HEK293 (cell line): ENCODE measurements around the gene SLC17A3.

Source experiments
- CTCF ChIA-PET: fragments of 350-600 bp; formaldehyde crosslinking; extraction: SDS; loops from one replicate; lab custom pipeline; 2021; ENCODE audit warnings: antibody characterized with exemption; lab: Yijun Ruan, JAX
- POLR2A ChIA-PET: fragments of 300-600 bp; formaldehyde crosslinking; extraction: SDS; loops from one replicate; lab custom pipeline; 2020; ENCODE audit warnings: antibody characterized with exemption, inconsistent platforms; lab: Yijun Ruan, JAX
- H3K27ac ChIP-seq: fragments of 200-500 bp; sonication (Bioruptor generic); 2 replicates; pipeline ENCODE4 v1.5.1; 2014; ENCODE audit warnings: low read depth, low read length, control low read depth, inconsistent platforms; ENCODE audit errors: extremely low read depth
- H3K36me3 ChIP-seq, 2 experiments: fragments of 200-500 bp in 1 of 2; sonication (Bioruptor generic) in 1 of 2; 1 replicate in 1 of 2; 2 replicates in 1 of 2; pipeline ENCODE4 v1.5.1; 2014 to 2017; ENCODE audit warnings: inconsistent platforms in 2 of 2, low read length in 2 of 2; ENCODE audit not compliant: control insufficient read depth in 2 of 2, insufficient read depth in 1 of 2
- H3K4me1 ChIP-seq: fragments of 200-500 bp; sonication (Bioruptor generic); 2 replicates; pipeline ENCODE4 v1.5.1; 2014; ENCODE audit warnings: mild to moderate bottlenecking, low read length, inconsistent platforms; ENCODE audit not compliant: control insufficient read depth, insufficient read depth
- H3K4me3 ChIP-seq: 2 replicates; pipeline ENCODE4 v1.5.1; 2011; ENCODE audit warnings: low read depth, mild to moderate bottlenecking, control low read depth, low read length, moderate library complexity
- H3K9me3 ChIP-seq: fragments of 200-500 bp; sonication (Bioruptor generic); 2 replicates; pipeline ENCODE4 v1.5.1; 2014; ENCODE audit warnings: low read depth, low read length, inconsistent platforms; ENCODE audit not compliant: control insufficient read depth, insufficient read depth
- BCL11B ChIP-seq: fragments of 450-650 bp; formaldehyde crosslinking; IDR thresholded peaks from 2 replicates; pipeline ENCODE4 v1.5.1; 2016; ENCODE audit warnings: low read depth, missing biosample characterization, missing genetic modification characterization
- ELK4 ChIP-seq: IDR thresholded peaks from 2 replicates; pipeline ENCODE4 v1.6.1; 2011; ENCODE audit warnings: mild to moderate bottlenecking, low read depth, low read length, borderline replicate concordance
- PATZ1 ChIP-seq: fragments of 450-650 bp; formaldehyde crosslinking; IDR thresholded peaks from 2 replicates; pipeline ENCODE4 v1.5.1; 2016; ENCODE audit warnings: missing biosample characterization, missing genetic modification characterization
- SCRT2 ChIP-seq: fragments of 450-650 bp; formaldehyde crosslinking; IDR thresholded peaks from 2 replicates; pipeline ENCODE4 v1.5.1; 2016; ENCODE audit warnings: missing biosample characterization, missing genetic modification characterization
- YY1 ChIP-seq: fragments of 450-650 bp; formaldehyde crosslinking; IDR thresholded peaks from 2 replicates; pipeline ENCODE4 v1.5.1; 2018; ENCODE audit warnings: missing biosample characterization, missing genetic modification characterization
- ZBTB11 ChIP-seq: fragments of 450-650 bp; formaldehyde crosslinking; conservative IDR thresholded peaks from 2 replicates; pipeline ENCODE4 v1.5.1; 2016; ENCODE audit warnings: low read depth, missing biosample characterization, missing genetic modification characterization
- ZNF266 ChIP-seq: fragments of 450-650 bp; formaldehyde crosslinking; IDR thresholded peaks from 2 replicates; pipeline ENCODE4 v1.5.1; 2016; ENCODE audit warnings: missing biosample characterization, missing genetic modification characterization, low read depth
- ZNF311 ChIP-seq: fragments of 450-650 bp; formaldehyde crosslinking; IDR thresholded peaks from 2 replicates; pipeline ENCODE4 v1.5.1; 2017; ENCODE audit warnings: missing biosample characterization, missing genetic modification characterization, borderline replicate concordance
- ZNF324 ChIP-seq: fragments of 450-650 bp; formaldehyde crosslinking; IDR thresholded peaks from 2 replicates; pipeline ENCODE4 v1.5.1; 2016; ENCODE audit warnings: missing biosample characterization, missing genetic modification characterization
- ZNF398 ChIP-seq: fragments of 450-650 bp; formaldehyde crosslinking; IDR thresholded peaks from 2 replicates; pipeline ENCODE4 v1.5.1; 2017; ENCODE audit warnings: missing biosample characterization, missing genetic modification characterization
- ZNF530 ChIP-seq: fragments of 450-650 bp; formaldehyde crosslinking; IDR thresholded peaks from 2 replicates; pipeline ENCODE4 v1.5.1; 2016; ENCODE audit warnings: low read depth, missing biosample characterization, missing genetic modification characterization
- ZNF571 ChIP-seq: fragments of 450-650 bp; formaldehyde crosslinking; IDR thresholded peaks from 2 replicates; pipeline ENCODE4 v1.5.0; 2017; ENCODE audit warnings: missing biosample characterization, missing genetic modification characterization
- ZNF596 ChIP-seq: fragments of 450-650 bp; IDR thresholded peaks from 2 replicates; pipeline ENCODE4 v1.5.0; 2018; ENCODE audit warnings: missing biosample characterization, mild to moderate bottlenecking, missing genetic modification characterization, moderate library complexity
- ZNF624 ChIP-seq: fragments of 450-650 bp; formaldehyde crosslinking; IDR thresholded peaks from 2 replicates; pipeline ENCODE4 v1.5.1; 2017; ENCODE audit warnings: missing biosample characterization, missing genetic modification characterization
- ZNF654 ChIP-seq: fragments of 450-650 bp; formaldehyde crosslinking; IDR thresholded peaks from 2 replicates; pipeline ENCODE4 v1.5.1; 2016; ENCODE audit warnings: low read depth, missing biosample characterization, missing genetic modification characterization
- ZNF701 ChIP-seq: fragments of 450-650 bp; formaldehyde crosslinking; IDR thresholded peaks from 2 replicates; pipeline ENCODE4 v1.5.1; 2016; ENCODE audit warnings: missing biosample characterization, missing genetic modification characterization
- ZNF707 ChIP-seq: fragments of 450-650 bp; formaldehyde crosslinking; IDR thresholded peaks from 2 replicates; pipeline ENCODE4 v1.5.1; 2016; ENCODE audit warnings: missing biosample characterization, missing genetic modification characterization
- ZNF747 ChIP-seq: fragments of 450-650 bp; formaldehyde crosslinking; IDR thresholded peaks from 2 replicates; pipeline ENCODE4 v1.5.1; 2016; ENCODE audit warnings: missing biosample characterization, missing genetic modification characterization
- ZNF768 ChIP-seq: fragments of 450-650 bp; formaldehyde crosslinking; IDR thresholded peaks from 2 replicates; pipeline ENCODE4 v1.5.1; 2018; ENCODE audit warnings: missing biosample characterization, mild to moderate bottlenecking, missing genetic modification characterization
- ZNF792 ChIP-seq: fragments of 450-650 bp; formaldehyde crosslinking; IDR thresholded peaks from 2 replicates; pipeline ENCODE4 v1.5.1; 2016; ENCODE audit warnings: missing biosample characterization, missing genetic modification characterization

SLC17A3 gene

GRCh38 chr6:25872814-25873213 is 1.2 kb downstream of the SLC17A3 start:
- Histone ChIP-seq H3K9me3 (no peaks in the 10 kb centered on the region), H3K36me3 (no peaks in the 10 kb centered on the region), H3K4me3 (no peak overlapping the region), H3K4me1 (no peaks in the 10 kb centered on the region), H3K27ac (no peak overlapping the region)
- ChIA-PET POLR2A (no interaction called here), CTCF (interaction anchor here (0.9 to 1.2 kb wide), 3 partner anchors 84 to 153 kb away, joined by 3 to 7 read pairs (median 3); no protein-coding TSS in a partner anchor)
- TF ChIP-seq YY1 (tag by site-specific recombination), result no peak

GRCh38 chr6:25869840-25870239 is 4.2 kb downstream of the SLC17A3 start:
- Histone ChIP-seq H3K4me1 (no peaks in the 10 kb centered on the region), H3K4me3 (no peak overlapping the region), H3K9me3 (no peaks in the 10 kb centered on the region), H3K36me3 (no peaks in the 10 kb centered on the region), H3K27ac (no peak overlapping the region)
- CTCF ChIA-PET, result interaction anchor here (1.7 kb wide), 1 partner anchor 81 kb away, joined by 3 read pairs; no protein-coding TSS in a partner anchor
- POLR2A ChIA-PET, result no interaction called here
- TF ChIP-seq ELK4 (no peak), ZNF707 (tag by site-specific recombination) (no peak), ZNF654 (tag by site-specific recombination) (no peak), ZNF530 (no peak), ZNF792 (tag by site-specific recombination) (no peak), BCL11B (tag by site-specific recombination) (no peak), ZNF624 (tag by site-specific recombination) (no peak), ZNF398 (tag by site-specific recombination) (no peak), ZNF768 (tag by site-specific recombination) (no peak), ZNF596 (tag by site-specific recombination) (no peak), ZNF571 (tag by site-specific recombination) (no peak), ZNF311 (no peak), ZNF747 (tag by site-specific recombination) (no peak), ZBTB11 (tag by site-specific recombination) (no peak), SCRT2 (tag by site-specific recombination) (no peak), YY1 (tag by site-specific recombination) (no peak), ZNF266 (tag by site-specific recombination) (no peak), ZNF701 (tag by site-specific recombination) (no peak), PATZ1 (tag by site-specific recombination) (no peak), ZNF324 (tag by site-specific recombination) (no peak)
